HepG2 (cell line): Measurements from ENCODE around the gene NUAK2. TPM values are rescaled to one million over a fixed set of nuclear protein-coding genes. Genes with fewer than 3 reads are reported as not detected.
A peak's percentile ranks its signal among the peaks of the same experiment; 100 is the strongest.

Experiments used
- BHLHE40 ChIP-seq: IDR thresholded peaks from 2 replicates; pipeline ENCODE4 v1.6.1; 2011; ENCODE audit warnings: low read length, improper control_type of control experiment
- DZIP1 ChIP-seq: sonication (generic); formaldehyde crosslinking; IDR thresholded peaks from 2 replicates; pipeline ENCODE4 v1.5.0; 2020; ENCODE audit warnings: mild to moderate bottlenecking, missing genetic modification reagents
- GMEB1 ChIP-seq: sonication (generic); formaldehyde crosslinking; IDR thresholded peaks from 2 replicates; pipeline ENCODE4 v1.5.1; 2020; ENCODE audit warnings: missing genetic modification reagents, mild to moderate bottlenecking, borderline replicate concordance
- GTF2F1 ChIP-seq: fragments of 150-350 bp; IDR thresholded peaks from 2 replicates; pipeline ENCODE4 v1.6.1; 2014; ENCODE audit warnings: low read length
- NCOA2 ChIP-seq: sonication (generic); formaldehyde crosslinking; IDR thresholded peaks from 2 replicates; pipeline ENCODE4 v1.8.0; 2022; ENCODE audit warnings: inconsistent platforms
- ZHX2 ChIP-seq, 2 experiments: sonication (generic) in 1 of 2; formaldehyde crosslinking in 1 of 2; IDR thresholded peaks; 2 replicates each; pipeline versions ENCODE4 v1.6.1 to v1.9.0; 2014 to 2022; ENCODE audit warnings: antibody characterized with exemption in 1 of 2, borderline replicate concordance in 1 of 2, inconsistent platforms in 1 of 2, low read depth in 1 of 2, missing genetic modification reagents in 1 of 2
- ZNF136 ChIP-seq: sonication (generic); formaldehyde crosslinking; IDR thresholded peaks from 2 replicates; pipeline ENCODE4 v1.8.1; 2022; ENCODE audit warnings: low read depth, mild to moderate bottlenecking, moderate library complexity, missing genetic modification reagents
- ZNF335 ChIP-seq: sonication (generic); formaldehyde crosslinking; IDR thresholded peaks from 2 replicates; pipeline ENCODE4 v1.4.0; 2020; ENCODE audit warnings: missing genetic modification reagents
- ZNF784 ChIP-seq: sonication (generic); formaldehyde crosslinking; IDR thresholded peaks from 2 replicates; pipeline ENCODE4 v1.5.1; 2020; ENCODE audit warnings: missing genetic modification reagents, mild to moderate bottlenecking, borderline replicate concordance
- ZSCAN22 ChIP-seq: sonication (generic); formaldehyde crosslinking; IDR thresholded peaks from 2 replicates; pipeline ENCODE4 v1.4.0; 2020; ENCODE audit warnings: mild to moderate bottlenecking, missing genetic modification reagents
- polyA plus RNA-seq, 8 experiments: library from polyadenylated mRNA; depleted of rRNA in 3 of 8; stranded (reverse) in 7 of 8; unstranded in 1 of 8; fragments of >200 nt; fragmentation: Illumina TruSeq in 4 of 8; extraction: Trizol in 4 of 8; gene quantifications; 2 replicates each; pipeline versions ENCODE4 v1.2.1 to v1.2.3, GENCODE V29; 2011 to 2016; ENCODE audit warnings: low read depth in 4 of 8, missing spikeins in 1 of 8, mixed read lengths in 1 of 8; ENCODE audit not compliant: insufficient read depth in 1 of 8
- total RNA-seq, 5 experiments: library from RNA; depleted of rRNA; stranded (reverse); fragments of >200 nt; fragmentation: Illumina TruSeq; extraction: Trizol; gene quantifications; 2 replicates each; pipeline ENCODE4 v1.2.3, GENCODE V29; 2016; ENCODE audit warnings: low read depth in 1 of 5
- TF ChIP-seq, protein P1 (sequence below): sonication (generic); formaldehyde crosslinking; conservative IDR thresholded peaks from 2 replicates; pipeline ENCODE4 v1.4.0; 2020; ENCODE audit warnings: missing genetic modification reagents
- TF ChIP-seq, protein P2 (sequence below): sonication (generic); formaldehyde crosslinking; conservative IDR thresholded peaks from 2 replicates; pipeline ENCODE4 v1.4.0; 2020; ENCODE audit warnings: missing genetic modification reagents

Gene NUAK2
- total and polyA plus RNA-seq, 2 of the 13 experiments (the other 11 are each of a cell fraction or from before 2014, with no cell fraction given): 0.75 to 1.1 TPM

- TF ChIP-seq, protein P1, sequence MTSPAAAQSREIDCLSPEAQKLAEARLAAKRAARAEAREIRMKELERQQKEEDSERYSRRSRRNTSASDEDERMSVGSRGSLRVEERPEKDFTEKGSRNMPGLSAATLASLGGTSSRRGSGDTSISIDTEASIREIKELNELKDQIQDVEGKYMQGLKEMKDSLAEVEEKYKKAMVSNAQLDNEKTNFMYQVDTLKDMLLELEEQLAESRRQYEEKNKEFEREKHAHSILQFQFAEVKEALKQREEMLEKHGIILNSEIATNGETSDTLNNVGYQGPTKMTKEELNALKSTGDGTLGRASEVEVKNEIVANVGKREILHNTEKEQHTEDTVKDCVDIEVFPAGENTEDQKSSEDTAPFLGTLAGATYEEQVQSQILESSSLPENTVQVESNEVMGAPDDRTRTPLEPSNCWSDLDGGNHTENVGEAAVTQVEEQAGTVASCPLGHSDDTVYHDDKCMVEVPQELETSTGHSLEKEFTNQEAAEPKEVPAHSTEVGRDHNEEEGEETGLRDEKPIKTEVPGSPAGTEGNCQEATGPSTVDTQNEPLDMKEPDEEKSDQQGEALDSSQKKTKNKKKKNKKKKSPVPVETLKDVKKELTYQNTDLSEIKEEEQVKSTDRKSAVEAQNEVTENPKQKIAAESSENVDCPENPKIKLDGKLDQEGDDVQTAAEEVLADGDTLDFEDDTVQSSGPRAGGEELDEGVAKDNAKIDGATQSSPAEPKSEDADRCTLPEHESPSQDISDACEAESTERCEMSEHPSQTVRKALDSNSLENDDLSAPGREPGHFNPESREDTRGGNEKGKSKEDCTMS: no peak
- TF ChIP-seq ZNF136 (CRISPR knock-in tag): no peak
- no peak for TF ChIP-seq DZIP1 (CRISPR knock-in tag)
- TF ChIP-seq NCOA2 (CRISPR knock-in tag): peak; percentile 24; the same call in 1 of the 2 replicates
- TF ChIP-seq ZHX2 (IDR thresholded peaks at IDR 0.05; ENCODE audit: low read depth): no peak
- no peak for TF ChIP-seq ZHX2 (CRISPR knock-in tag; IDR thresholded peaks at IDR 0.05; ENCODE audit: borderline replicate concordance)
- TF ChIP-seq ZNF784 (CRISPR knock-in tag): no peak
- no peak for TF ChIP-seq ZSCAN22
- no peak for TF ChIP-seq BHLHE40
- TF ChIP-seq GTF2F1: no peak
- TF ChIP-seq, protein P2, sequence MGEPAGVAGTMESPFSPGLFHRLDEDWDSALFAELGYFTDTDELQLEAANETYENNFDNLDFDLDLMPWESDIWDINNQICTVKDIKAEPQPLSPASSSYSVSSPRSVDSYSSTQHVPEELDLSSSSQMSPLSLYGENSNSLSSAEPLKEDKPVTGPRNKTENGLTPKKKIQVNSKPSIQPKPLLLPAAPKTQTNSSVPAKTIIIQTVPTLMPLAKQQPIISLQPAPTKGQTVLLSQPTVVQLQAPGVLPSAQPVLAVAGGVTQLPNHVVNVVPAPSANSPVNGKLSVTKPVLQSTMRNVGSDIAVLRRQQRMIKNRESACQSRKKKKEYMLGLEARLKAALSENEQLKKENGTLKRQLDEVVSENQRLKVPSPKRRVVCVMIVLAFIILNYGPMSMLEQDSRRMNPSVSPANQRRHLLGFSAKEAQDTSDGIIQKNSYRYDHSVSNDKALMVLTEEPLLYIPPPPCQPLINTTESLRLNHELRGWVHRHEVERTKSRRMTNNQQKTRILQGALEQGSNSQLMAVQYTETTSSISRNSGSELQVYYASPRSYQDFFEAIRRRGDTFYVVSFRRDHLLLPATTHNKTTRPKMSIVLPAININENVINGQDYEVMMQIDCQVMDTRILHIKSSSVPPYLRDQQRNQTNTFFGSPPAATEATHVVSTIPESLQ: no peak
- TF ChIP-seq GMEB1: no peak
- no peak; the same call in 1 of the 2 replicates for TF ChIP-seq ZNF335 (CRISPR knock-in tag)
Measured at GRCh38 chr1:205317311-205317917, 4.1 kb downstream of the NUAK2 start (continued).
